Natural killer cell treated with Interleukin-12 subunit alpha and Interleukin-12 subunit beta and Interleukin-15 and Interleukin-18, amount 100 ng/mL, for 72 hours (primary cell): ENCODE data around the gene PTPRN2. TPM values are rescaled to one million over a fixed set of nuclear protein-coding genes. Genes with fewer than 3 reads are reported as not detected.
"Not testable (repeated sequence)": the region's sequence is repeated elsewhere in the genome, so short reads cannot be mapped to it uniquely, and the experiment has no call there.

ENCODE experiments used
- ATAC-seq, 2 donors: fragments of 150-1000 bp; cut with Tn5 transposase in 1 of 2; sonication (Bioruptor Pico), chemical (Tn5 transposase) in 1 of 2; 2 replicates each; pipeline ENCODE4 v1.10.0; 2021
- DNase-seq: peaks from one replicate; pipeline ENCODE4 v3.0.0; 2022; ENCODE audit warnings: low spot score
- H3K27ac Mint-ChIP-seq, 2 donors: 1 replicate in 1 of 2; 2 replicates in 1 of 2; pipeline ENCODE4 v1.8.0; 2022; ENCODE audit warnings: mixed read lengths in 2 of 2, mild to moderate bottlenecking in 1 of 2, moderate library complexity in 1 of 2
- H3K27me3 Mint-ChIP-seq, 2 donors: 1 replicate in 1 of 2; 2 replicates in 1 of 2; pipeline ENCODE4 v1.8.0; 2022; ENCODE audit warnings: mixed read lengths in 2 of 2
- H3K36me3 Mint-ChIP-seq: one replicate; pipeline ENCODE4 v1.8.0; 2022; ENCODE audit warnings: mixed read lengths
- H3K4me1 Mint-ChIP-seq, 2 donors: 1 replicate in 1 of 2; 2 replicates in 1 of 2; pipeline ENCODE4 v1.8.0; 2022; ENCODE audit warnings: low read depth in 2 of 2, mixed read lengths in 2 of 2, mild to moderate bottlenecking in 1 of 2
- H3K4me3 Mint-ChIP-seq: one replicate; pipeline ENCODE4 v1.8.0; 2022; ENCODE audit warnings: mixed read lengths
- H3K9me3 Mint-ChIP-seq: 2 replicates; pipeline ENCODE4 v1.8.0; 2022; ENCODE audit warnings: mixed read lengths
- total RNA-seq, 2 donors: library from RNA; stranded (reverse); gene quantifications; one replicate each; pipeline ENCODE4 v1.2.3, GENCODE V29; 2022

The PTPRN2 gene
- total RNA-seq, 2 donors from 2014 or later: 0.17 to 0.74 TPM

DNA sequence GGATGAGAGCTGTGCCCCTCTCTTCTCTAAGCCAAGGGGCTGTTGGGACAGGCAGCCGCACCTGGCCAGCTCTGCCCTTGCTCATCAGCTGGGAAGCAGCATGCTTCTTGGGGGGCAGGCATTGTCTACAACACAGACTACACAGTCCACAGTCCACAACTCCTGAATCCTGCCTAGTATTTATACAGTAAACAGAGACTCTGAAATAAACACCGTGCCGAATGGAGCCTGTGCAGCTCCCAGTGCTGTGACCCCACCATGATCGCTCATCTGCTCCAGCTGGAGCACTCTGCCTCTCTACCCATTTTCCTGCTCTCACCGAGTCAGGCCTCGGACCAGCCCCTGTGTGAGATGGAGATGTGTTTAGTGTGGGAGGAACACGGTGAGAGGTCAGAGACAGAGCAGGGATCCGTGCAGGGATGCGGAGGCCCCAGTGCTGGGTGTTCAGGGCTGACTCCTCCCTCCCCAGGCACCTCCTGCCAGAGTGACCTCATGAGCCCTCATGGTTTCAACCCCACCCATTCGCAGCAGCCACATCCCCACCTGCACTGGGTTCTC, 642.8 kb downstream of the PTPRN2 start:
- no peak overlapping the region for H3K4me3 Mint-ChIP-seq
- no peaks in the 10 kb centered on the region for H3K27me3 Mint-ChIP-seq
- no peaks in the 10 kb centered on the region for H3K4me1 Mint-ChIP-seq
- H3K36me3 Mint-ChIP-seq: no peaks in the 10 kb centered on the region
- ATAC-seq: peak in 1 of 2 donors; percentile 13
- no peak for DNase-seq
- H3K9me3 Mint-ChIP-seq: peaks cover 5% of the 10 kb centered on the region
- no peak overlapping the region for H3K27ac Mint-ChIP-seq

DNA sequence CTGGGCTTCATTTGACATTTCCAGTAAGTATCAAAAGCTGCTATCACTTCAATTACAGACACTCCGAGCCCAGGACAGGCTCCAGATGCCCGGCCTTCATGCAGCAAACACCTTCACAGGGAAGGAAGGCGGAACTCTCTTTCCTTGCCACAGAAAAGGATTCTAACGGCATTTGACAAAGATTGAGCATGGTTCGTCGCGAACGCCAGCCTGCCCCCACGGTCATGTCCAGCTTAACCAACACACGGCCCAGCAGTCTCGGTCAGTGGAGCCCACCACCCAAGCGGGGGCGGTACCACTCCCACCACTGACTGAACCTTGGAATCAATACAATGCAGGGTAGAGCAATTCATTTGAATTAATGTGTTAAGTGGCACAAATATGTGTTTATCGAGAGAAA, 643.6 kb downstream of the PTPRN2 start:
- Mint-ChIP-seq H3K4me1 (no peaks in the 10 kb centered on the region), H3K9me3 (peaks cover 5% of the 10 kb centered on the region), H3K27ac (no peak overlapping the region), H3K36me3 (no peaks in the 10 kb centered on the region), H3K27me3 (no peaks in the 10 kb centered on the region), H3K4me3 (no peak overlapping the region)
- no peak for ATAC-seq
- DNase-seq: no peak

DNA sequence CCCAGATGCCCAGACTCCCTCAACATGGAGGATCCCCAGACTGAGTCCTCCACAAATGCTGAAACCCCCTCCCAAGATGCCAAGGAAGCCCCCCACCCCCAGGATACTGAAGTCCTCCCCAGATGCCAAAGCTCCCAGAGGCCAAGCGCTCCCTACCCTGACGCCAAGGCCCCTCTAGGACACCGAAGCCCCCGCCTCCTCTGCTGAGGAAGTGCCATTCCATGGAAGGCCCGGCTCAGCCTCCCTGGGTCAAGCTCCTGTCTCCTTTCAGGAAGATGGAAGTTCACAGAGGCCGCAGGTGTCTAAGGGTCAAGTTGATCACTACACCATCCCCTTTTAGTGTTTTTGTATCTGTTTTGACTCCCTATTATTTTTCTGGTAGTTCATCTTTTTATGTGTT, 644.1 kb downstream of the PTPRN2 start:
- Mint-ChIP-seq H3K4me3 (no peak overlapping the region), H3K36me3 (no peaks in the 10 kb centered on the region), H3K9me3 (peaks cover 5% of the 10 kb centered on the region), H3K4me1 (no peaks in the 10 kb centered on the region), H3K27ac (no peak overlapping the region), H3K27me3 (no peaks in the 10 kb centered on the region)
- DNase-seq: no peak
- no peak for ATAC-seq

DNA sequence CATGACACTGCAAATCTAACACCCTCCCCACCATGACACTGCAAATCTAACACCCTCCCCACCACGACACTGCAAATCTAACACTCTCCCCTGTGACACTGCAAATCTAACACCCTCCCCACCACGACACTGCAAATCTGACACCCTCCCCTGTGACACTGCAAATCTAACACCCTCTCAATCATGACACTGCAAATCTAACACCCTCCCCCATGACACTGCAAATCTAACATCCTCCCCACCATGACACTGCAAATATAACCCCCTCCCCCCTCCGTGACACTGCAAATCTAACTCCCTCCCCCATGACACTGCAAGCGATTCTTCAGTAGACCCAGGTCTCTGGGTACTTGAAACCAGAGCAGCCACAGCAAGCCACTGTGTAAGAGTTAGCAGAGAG, 646.4 kb downstream of the PTPRN2 start:
- no peaks in the 10 kb centered on the region for H3K27me3 Mint-ChIP-seq
- no peak for DNase-seq
- no peak overlapping the region for H3K4me3 Mint-ChIP-seq

DNA sequence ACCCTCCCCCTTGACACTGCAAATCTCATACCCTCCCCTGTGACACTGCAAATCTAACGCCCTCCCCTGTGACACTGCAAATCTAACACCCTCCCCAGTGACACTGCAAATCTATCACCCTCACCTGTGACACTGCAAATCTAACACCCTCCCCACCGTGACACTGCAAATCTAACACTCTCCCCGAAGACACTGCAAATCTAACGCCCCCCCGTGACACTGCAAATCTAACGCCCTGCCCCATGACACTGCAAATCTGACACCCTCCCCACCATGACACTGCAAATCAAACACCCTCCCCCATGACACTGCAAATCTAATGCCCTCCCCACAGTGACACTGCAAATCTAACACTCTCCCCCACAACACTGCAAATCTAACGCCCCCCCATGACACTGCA, 647.1 kb downstream of the PTPRN2 start:
- DNase-seq (no peak), ATAC-seq (no peak)
- no peak overlapping the region for H3K27ac Mint-ChIP-seq
- H3K9me3 Mint-ChIP-seq: peaks cover 5% of the 10 kb centered on the region
- no peaks in the 10 kb centered on the region for H3K27me3 Mint-ChIP-seq
- H3K4me1 Mint-ChIP-seq: no peaks in the 10 kb centered on the region
- no peak overlapping the region for H3K4me3 Mint-ChIP-seq
- peaks cover 2% of the 10 kb centered on the region for H3K36me3 Mint-ChIP-seq

More for the DNA sequence above, 646.4 kb downstream of the PTPRN2 start:
- H3K27ac Mint-ChIP-seq: no peak overlapping the region
- no peaks in the 10 kb centered on the region for H3K4me1 Mint-ChIP-seq
- no peaks in the 10 kb centered on the region for H3K36me3 Mint-ChIP-seq
- peaks cover 5% of the 10 kb centered on the region for H3K9me3 Mint-ChIP-seq
- no peak for ATAC-seq

DNA sequence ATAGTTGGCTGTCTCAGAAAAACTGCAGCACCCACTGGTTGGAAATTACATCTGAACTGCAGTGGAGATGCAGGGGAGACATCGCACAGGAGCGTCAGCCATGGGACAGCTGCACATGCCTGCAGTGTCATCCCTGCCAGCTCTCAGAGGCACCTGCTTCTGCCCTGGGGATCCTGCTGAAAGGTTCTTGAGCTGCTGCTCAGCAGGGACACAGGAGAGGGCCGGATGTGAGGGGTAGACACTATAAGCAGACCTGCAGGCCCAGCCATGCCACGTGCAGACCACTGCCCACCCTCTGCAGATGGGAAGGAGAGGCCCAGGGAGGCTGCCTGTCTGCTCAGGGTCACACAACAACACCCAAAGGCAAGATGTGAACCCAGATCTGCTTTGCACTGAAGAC, 649.4 kb downstream of the PTPRN2 start:
- Mint-ChIP-seq H3K27me3 (no peaks in the 10 kb centered on the region), H3K27ac (no peak overlapping the region), H3K36me3 (peaks cover 8% of the 10 kb centered on the region), H3K9me3 (peaks cover 9% of the 10 kb centered on the region), H3K4me3 (no peak overlapping the region), H3K4me1 (peaks cover 0 to 3% of the 10 kb centered on the region in 2 donors)
- ATAC-seq (no peak), DNase-seq (no peak)

DNA sequence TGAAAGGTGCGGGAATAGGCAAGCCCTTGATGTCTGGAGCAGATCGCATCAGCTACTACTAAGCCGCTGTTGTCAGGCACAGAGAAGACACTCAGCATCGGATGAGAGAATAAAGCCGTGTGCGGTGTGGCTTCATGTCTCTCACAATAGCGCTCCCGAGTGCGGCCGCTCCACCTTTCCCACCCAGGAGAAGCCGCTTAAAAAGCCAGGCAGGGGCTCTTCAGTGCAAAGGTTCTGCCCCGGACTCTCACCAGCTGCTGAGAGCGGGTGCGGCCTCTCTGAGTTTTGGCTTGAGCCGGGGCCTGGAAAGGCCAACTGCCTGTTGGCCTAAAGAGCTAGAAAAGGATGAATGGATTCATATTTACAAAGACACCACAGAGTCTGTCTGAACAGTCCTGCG, 650.2 kb downstream of the PTPRN2 start:
- Mint-ChIP-seq H3K36me3 (peaks cover 15% of the 10 kb centered on the region), H3K27me3 (no peaks in the 10 kb centered on the region), H3K4me3 (no peak overlapping the region), H3K4me1 (peaks cover 5 to 8% of the 10 kb centered on the region in 2 donors), H3K27ac (no peak overlapping the region), H3K9me3 (peaks cover 14% of the 10 kb centered on the region)
- ATAC-seq (no peak), DNase-seq (no peak)

DNA sequence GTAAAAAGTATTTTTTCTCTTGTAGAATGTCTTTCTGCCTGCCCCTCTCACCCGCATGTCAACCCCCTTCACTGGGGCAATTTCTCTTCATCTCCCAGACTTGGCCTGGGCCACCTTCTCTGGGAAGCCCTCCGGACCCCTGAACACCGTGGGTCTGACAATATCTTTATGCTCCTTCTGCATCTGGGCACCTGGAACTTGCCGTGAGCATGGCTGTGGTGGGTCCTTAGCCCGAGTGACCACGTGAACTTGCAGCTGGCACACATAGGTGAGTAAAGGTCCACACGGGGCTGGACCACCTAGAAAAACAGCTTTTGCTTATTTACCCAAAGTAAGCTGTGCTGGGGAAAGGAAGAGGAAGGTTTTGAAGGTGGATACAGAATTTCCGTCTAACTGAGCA, 650.6 kb downstream of the PTPRN2 start:
- peaks cover 17% of the 10 kb centered on the region for H3K9me3 Mint-ChIP-seq
- ATAC-seq: no peak
- no peak overlapping the region for H3K27ac Mint-ChIP-seq
- peaks cover 18% of the 10 kb centered on the region for H3K36me3 Mint-ChIP-seq
- peaks cover 8 to 11% of the 10 kb centered on the region in 2 donors for H3K4me1 Mint-ChIP-seq
- no peak for DNase-seq
- no peak overlapping the region for H3K4me3 Mint-ChIP-seq
- no peaks in the 10 kb centered on the region for H3K27me3 Mint-ChIP-seq

DNA sequence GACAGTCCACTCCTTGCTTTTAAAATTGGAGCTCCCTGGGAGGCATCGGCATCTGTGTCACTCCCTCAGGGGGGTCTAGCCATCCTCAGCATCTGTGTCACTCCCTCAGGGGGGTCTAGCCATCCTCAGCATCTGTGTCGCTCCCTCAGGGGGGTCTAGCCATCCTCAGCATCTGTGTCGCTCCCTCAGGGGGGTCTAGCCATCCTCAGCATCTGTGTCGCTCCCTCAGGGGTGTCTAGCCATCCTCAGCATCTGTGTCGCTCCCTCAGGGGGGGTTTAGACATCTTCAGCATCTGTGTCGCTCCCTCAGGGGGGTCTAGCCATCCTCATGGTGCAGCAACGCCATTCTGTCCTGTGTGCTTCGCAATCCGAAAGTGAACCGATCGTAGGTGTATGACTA, 651.9 kb downstream of the PTPRN2 start:
- not testable (repeated sequence) for DNase-seq, H3K4me3 Mint-ChIP-seq, ATAC-seq, H3K27me3 Mint-ChIP-seq, H3K27ac Mint-ChIP-seq
- peaks cover 8 to 11% of the 10 kb centered on the region in 2 donors for H3K4me1 Mint-ChIP-seq
- H3K9me3 Mint-ChIP-seq: peaks cover 17% of the 10 kb centered on the region
- peaks cover 18% of the 10 kb centered on the region for H3K36me3 Mint-ChIP-seq

DNA sequence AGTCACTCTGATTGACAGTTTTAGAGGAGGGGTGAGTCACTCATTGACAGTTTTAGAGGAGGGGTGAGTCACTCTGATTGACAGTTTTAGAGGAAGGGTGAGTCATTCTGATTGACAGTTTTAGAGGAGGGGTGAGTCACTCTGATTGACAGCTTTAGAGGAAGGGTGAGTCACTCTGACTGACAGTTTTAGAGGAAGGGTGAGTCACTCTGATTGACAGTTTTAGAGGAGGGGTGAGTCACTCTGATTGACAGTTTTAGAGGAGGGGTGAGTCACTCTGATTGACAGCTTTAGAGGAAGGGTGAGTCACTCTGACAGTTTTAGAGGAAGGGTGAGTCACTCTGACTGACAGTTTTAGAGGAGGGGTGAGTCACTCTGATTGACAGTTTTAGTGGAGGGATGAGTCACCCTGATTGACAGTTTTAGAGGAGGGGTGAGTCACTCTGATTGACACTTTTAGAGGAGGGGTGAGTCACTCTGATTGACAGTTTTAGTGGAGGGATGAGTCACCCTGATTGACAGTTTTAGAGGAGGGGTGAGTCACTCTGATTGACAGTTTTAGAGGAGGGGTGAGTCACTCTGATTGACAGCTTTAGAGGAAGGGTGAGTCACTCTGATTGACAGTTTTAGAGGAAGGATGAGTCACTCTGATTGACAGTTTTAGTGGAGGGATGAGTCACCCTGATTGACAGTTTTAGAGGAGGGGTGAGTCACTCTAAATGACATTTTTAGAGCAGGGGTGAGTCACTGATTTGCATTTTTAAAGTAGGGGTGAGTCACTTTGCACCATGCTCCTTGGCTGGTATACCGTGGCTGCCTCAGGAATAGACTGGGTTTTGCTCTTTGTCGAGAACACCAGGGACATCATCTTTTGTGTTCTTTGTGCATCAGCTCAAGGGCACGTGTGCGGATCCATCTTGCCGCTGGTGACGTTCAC, 654.1 kb downstream of the PTPRN2 start:
- ATAC-seq, H3K4me3 Mint-ChIP-seq, DNase-seq, H3K27me3 Mint-ChIP-seq: not testable (repeated sequence)
- peaks cover 8 to 11% of the 10 kb centered on the region in 2 donors for H3K4me1 Mint-ChIP-seq
- H3K36me3 Mint-ChIP-seq: peaks cover 18% of the 10 kb centered on the region
- H3K27ac Mint-ChIP-seq: peak overlapping the region; percentile 70 to 90
- H3K9me3 Mint-ChIP-seq: peaks cover 12% of the 10 kb centered on the region

DNA sequence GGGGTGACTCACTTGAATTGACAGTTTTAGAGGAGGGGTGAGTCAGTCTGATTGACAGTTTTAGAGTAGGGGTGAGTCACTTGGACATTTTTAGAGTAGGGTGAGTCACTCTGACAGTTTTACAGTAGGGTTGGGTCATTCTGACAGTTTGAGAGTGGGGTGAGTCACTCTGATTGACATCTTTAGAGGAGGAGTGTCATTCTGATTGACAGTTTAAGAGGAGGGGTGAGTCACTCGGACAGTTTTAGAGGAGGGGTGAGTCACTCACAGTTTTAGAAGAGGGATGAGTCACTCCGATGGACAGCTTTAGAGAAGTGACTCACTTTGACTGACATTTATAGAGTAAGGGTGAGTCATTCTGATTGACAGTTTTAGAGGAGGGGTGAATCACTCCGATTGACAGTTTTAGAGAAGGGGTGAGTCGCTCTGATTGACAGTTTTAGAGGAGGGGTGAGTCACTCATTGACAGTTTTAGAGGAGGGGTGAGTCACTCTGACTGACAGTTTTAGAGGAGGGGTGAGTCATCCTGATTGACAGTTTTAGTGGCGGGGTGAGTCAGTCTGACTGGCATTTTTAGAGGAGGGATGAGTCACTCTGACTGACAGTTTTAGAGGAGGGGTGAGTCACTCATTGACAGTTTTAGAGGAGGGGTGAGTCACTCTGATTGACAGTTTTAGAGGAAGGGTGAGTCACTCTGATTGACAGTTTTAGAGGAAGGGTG, 655.0 kb downstream of the PTPRN2 start:
- Mint-ChIP-seq H3K4me3 (no peak overlapping the region), H3K4me1 (peaks cover 8 to 13% of the 10 kb centered on the region in 2 donors), H3K27me3 (no peaks in the 10 kb centered on the region), H3K27ac (peak overlapping the region; percentile 70 to 90), H3K9me3 (peaks cover 12% of the 10 kb centered on the region), H3K36me3 (peaks cover 18% of the 10 kb centered on the region)
- ATAC-seq: peak; percentile 33 to 61
- no peak for DNase-seq

DNA sequence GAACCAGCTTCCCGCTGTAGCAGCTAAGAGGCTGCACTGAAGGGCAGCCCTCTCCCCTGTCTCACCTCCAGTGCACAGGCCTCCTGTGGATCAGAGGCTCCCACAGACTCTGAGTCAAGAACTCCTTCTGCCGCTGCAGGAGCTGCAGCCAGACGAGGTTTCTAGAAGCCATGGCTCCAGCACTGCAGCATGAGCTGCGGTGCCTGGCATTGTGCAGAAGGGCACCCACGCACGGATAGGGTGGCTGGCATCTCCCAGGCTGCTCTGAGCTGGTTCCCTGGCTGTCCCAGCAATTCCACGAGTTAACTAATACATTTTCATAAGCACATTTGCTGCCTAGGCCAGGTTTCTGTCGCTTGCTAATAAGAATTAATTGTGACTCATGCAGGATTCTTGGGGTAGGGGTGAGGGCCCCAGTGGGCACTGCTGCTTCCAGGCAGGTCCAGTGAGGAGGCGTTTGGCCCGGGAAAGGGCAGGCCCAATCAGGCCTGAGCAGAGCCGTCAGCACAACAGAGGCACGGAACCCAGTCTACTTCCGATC, 656.6 kb downstream of the PTPRN2 start:
- Mint-ChIP-seq H3K36me3 (peaks cover 18% of the 10 kb centered on the region), H3K4me1 (peaks cover 17 to 20% of the 10 kb centered on the region in 2 donors), H3K4me3 (no peak overlapping the region), H3K27me3 (no peaks in the 10 kb centered on the region), H3K9me3 (peaks cover 15% of the 10 kb centered on the region), H3K27ac (no peak overlapping the region)
- ATAC-seq (no peak), DNase-seq (no peak)

DNA sequence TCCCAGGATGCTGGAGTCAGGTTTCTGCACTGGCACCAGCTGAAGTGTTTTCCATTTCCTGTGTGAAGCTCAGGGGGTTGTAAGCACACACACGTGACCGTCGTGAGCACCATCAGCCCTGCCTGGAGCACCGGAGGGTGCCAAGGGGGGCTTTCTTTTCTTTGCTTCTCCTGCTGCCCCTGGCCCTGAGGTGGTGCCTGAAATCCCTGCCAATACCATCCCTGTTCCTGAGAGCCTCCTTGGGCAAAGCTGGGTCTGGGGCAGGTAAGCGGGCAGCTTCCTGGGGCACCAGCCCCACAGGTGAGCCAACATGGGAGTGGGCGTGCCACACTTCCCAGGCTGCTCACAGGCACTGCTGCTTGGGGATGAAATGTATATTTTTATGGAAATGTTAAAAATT, 657.2 kb downstream of the PTPRN2 start:
- Mint-ChIP-seq H3K36me3 (peaks cover 16% of the 10 kb centered on the region), H3K27me3 (no peaks in the 10 kb centered on the region), H3K9me3 (peaks cover 15% of the 10 kb centered on the region), H3K4me1 (peaks cover 19 to 21% of the 10 kb centered on the region in 2 donors), H3K4me3 (no peak overlapping the region), H3K27ac (no peak overlapping the region)
- ATAC-seq (no peak), DNase-seq (no peak)
